NCI-H1105 treated with DMSO at 0.1 percent for 48 hours (cell line): ENCODE results near the gene MXRA8.

ENCODE experiments used
- DNase-seq: peaks from one replicate; lab custom pipeline; 2025; lab: John Stamatoyannopoulos, UW

MXRA8 gene

GRCh38 chr1:1367315-1367714 lies 9.0 kb upstream of the MXRA8 start:
- no peak for DNase-seq

- no peak for DNase-seq
These were observed 8.3 kb upstream of the MXRA8 start for GRCh38 chr1:1366699-1367066.

DNA sequence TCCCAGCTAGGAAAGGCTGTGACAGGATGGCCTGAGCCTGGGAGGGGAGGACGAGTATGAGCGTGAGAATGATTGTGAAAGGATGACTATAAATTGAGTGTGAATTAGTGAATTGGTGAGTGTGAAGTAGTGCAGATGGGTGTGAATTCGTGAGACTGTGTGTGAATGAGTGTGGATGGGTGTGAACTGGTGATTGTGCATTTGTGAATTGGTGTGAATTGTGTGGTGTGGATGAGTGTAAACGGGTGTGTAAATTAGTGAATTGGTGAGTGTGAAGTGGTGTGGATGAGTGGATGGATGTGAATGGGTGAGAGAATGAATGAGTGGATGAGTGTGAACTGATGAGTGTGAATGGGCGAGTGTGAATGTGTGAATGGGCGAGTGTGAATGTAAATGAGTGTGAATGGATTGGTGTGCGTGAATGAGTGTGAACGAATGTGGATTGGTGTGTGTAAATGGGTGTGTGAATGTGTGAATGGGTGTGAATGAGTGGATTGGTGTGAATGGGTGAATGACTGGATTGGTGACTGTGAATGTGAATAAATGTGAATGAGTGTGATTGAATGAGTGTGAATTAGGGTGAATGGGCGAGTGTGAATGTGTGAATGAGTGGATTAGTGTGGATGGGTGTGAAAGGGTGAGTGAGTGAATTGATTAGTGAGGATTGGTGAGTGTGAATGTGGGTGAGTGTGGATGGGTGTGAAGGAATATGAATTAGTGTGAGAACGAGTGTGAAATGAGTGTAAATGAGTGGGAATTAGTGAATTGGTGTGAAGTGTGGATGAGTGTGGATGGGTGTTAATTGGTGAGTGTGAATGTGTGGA lies 7.7 kb upstream of the MXRA8 start:
- DNase-seq = no peak

- no peak for DNase-seq
These were observed 5.9 kb upstream of the MXRA8 start for GRCh38 chr1:1364266-1364665.

GRCh38 chr1:1361982-1362423 lies 3.6 kb upstream of the MXRA8 start:
- DNase-seq = no peak

GRCh38 chr1:1361233-1361981 lies 3.1 kb upstream of the MXRA8 start:
- no peak for DNase-seq

GRCh38 chr1:1360506-1361169 lies 2.3 kb upstream of the MXRA8 start:
- no peak for DNase-seq

DNA sequence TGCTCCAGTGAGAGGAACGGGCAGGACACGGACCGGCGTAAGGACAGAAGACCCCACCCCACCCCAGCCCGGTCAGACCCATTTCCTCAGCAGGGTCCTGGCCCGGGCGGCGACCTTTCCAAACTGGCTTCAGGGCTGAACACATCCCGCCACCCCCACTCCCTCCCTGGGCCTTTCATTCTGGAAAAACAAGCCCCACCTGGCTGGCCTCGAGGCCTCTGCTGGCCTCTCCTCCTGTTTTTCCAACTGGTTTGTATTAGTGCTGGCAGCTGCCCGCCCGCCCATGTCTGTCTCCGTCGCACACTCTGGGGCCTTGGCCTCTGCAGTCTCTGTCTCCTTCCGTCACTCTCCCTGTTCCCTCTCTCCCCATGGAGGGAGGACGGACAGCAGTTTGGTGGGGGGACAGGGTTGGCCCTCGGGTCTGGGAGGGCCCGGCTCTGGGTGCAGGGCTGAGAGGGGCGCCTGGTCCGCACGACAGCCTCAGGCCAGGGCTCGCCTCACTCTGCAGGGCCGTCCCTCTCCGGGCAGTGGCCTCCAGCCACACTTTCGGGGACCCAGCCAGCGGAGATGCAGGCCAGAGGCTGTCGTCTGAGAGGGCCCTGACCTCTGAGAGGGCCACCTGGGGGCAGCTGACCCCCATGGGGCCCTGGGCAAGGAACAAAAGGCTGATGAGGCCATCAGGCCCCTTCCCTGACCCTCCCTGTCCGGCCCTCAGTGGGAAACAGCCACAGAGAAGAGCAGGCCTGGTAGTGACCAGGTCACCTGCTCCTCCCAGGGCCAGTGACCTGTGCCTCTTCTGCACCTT lies 1.5 kb upstream of the MXRA8 start:
- no peak for DNase-seq

GRCh38 chr1:1359308-1359663 lies 931 bp upstream of the MXRA8 start:
- DNase-seq = no peak

DNA sequence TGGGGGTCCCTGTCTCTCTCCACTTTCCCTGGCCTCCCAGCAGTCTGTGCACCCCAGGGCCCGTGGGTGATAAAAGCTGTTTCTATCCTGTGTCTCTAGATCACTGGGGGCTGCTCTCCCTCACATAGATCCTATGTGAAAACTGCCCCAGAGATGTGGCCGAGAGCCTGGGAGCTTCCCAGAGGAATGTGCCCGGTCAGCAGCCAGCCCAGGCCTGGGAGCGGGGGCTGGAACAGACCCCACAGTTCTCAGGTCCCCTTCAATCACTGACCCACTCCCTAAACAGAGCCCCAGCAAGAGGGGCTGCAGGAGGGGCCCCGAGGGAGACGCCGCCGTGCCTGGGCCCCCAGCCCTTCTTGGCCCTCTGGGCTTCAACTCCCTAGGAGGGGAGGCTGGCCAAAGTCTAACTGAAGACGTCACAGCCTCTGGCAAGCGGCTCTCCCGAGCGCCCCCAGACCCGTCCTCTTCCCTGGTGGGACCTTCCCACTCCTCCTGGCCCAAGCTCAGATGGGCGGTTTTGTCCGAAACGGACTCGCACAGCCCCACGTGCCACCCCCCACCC lies 403 bp downstream of the MXRA8 start:
- no peak for DNase-seq

DNA sequence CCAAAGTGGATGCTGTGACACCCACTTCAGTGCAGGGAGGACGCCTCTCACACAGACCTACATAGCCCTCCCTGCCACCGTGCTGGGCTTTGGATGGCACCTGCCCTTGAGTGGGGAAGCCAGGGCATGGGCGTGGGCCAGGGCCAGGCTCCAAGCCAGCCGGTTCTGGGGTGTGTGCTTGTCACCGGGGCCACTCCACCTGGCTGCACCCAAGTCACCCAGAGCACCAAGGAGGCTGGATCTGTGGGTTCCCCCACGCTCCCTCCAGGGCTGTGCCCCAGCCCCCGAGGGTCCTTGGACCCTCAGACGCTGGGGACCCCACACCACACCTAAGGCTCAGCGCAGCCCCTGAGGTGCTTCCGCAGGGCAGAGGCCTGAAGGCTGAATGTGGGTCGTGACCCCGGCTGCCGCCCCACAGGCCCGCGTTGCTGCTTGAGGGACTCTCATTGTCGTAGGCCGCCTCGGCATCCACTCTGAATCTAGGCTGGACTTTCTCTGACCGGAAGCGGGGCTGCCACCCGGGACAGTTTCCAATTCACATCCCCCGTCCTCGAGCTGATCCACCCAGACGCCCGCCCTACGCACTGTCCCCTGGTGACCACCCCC lies 1.5 kb downstream of the MXRA8 start:
- DNase-seq = no peak

DNA sequence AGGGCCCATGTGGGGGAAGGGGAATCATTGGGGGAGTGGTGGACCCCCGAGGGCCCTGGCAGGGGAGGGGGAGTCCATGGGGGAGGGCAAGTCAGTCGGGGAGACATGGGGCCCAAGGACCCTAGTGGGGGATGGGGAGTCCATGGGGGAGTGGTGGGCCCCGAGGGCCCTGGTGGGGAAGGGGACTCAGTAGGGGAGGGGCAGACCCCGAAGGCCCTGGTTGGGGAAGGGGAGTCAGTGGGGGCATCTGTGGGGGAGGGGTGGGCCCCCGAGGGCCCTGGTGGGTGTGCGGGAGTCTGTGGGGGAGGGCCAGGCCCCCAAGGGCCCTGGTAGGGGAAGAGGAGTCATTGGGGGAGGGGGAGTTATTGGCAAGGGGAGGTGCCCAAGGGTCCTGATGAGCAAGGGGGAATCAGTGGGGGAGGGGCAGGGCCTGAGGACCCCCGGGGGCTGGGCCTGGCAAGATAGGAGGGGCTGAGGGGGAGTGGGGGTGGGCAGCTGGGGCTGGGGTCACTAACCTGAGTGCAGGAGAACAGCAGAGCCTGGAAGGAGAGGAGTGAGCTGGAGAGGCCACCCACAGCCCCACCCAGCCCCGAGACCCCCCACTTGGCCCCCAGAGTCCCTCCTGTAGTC lies 2.1 kb downstream of the MXRA8 start:
- DNase-seq = no peak

DNA sequence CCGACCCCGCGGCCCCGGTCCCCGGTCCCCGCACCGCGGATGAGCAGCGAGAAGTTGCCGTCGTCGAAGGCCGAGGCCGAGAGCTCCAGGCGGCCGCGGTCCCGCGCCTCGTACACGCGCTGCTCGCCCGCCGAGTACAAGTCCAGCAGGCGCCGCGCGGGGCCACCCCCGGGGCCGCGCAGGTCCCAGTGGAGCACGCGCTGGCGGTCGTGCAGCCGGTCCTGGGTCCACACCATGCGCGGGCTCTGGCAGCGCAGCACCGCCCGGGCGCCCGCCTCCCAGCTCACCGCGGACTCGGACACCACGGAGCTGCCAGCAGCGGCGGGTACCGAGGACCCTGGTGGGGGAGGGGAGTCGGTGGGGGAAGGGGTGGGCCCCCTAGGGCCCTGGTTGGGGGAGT lies 2.9 kb downstream of the MXRA8 start:
- peak; percentile 26 for DNase-seq

GRCh38 chr1:1354271-1355247 lies 3.8 kb downstream of the MXRA8 start:
- peak; percentile 13 for DNase-seq

GRCh38 chr1:1353389-1354151 lies 4.8 kb downstream of the MXRA8 start:
- DNase-seq = peak; percentile 19

GRCh38 chr1:1352786-1353388 lies 5.5 kb downstream of the MXRA8 start:
- no peak for DNase-seq

- DNase-seq = no peak
These were observed 6.6 kb downstream of the MXRA8 start for GRCh38 chr1:1351511-1352427.
